ENCODE measurements around the gene IL17REL.

IL17REL gene

DNA sequence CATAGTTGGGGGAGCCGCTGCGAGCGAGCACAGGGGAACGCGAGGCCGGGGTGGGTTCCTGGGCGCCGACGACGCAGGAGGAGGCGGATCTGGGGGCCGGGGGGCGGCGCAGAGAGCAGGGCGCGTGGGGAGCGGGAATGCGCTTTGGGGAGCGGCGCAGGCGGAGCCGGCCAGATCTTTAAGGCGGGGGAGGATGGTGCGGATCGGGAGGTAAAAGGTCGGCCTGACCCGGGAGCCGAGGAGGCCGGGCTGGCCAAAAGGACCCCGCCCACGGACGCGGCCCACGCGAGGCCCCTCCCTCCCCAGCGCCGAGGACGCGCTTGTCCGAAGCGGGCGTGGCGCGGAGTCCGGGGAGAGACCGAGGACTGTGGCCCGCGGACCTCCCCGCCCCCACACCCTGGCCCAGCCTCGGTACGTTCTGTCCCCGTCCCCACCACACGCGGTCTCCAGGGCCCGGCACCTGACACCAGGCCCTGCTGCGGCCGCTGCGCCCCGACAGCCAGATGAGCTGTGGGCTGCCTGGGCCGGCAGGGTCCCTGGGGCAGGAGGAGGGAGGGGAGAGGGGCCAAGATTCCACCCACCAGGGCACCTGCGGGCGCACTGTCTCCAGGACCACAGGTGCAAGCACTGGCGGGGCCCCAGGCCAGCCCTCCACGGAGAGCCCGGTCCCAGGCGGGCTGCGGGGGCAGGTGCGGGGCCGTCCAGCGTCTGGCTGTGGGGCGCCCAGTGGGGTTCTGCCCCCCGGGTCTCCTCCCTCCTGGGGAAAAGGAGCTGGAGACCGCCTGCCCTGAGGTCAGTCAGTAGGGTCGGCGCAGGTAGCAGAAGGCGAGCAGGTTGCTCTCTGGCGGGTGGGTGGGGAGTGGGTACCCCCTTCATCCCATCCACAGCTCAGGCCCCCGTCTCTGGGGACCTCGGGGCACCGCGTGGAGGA is 41.1 kb downstream of the IL17REL start:
- no peak for DNase-seq (ENCODE audit: low read depth, low spot score)
- H3K4me1 ChIP-seq (ENCODE audit: control insufficient read depth, insufficient read depth, low read length) = peaks cover 5% of the 10 kb centered on the region
- peaks cover 3% of the 10 kb centered on the region; the same call in 1 of the 2 replicates for H3K27me3 ChIP-seq (ENCODE audit: control insufficient read depth, insufficient read depth, low read length)
- no peak overlapping the region for H3K27ac ChIP-seq (ENCODE audit: low read length)
- no peaks in the 10 kb centered on the region for H3K9me3 ChIP-seq (ENCODE audit: control insufficient read depth, insufficient read depth, low read length)
- H3K4me3 ChIP-seq (ENCODE audit: low read length) = peak overlapping the region; percentile 39; the same call in 1 of the 2 replicates
- no peaks in the 10 kb centered on the region for H3K36me3 ChIP-seq (ENCODE audit: control insufficient read depth, insufficient read depth, low read length)
- no CpG with 5 or more reads among the region's 81 CpGs for WGBS (ENCODE audit: insufficient coverage, insufficient read length)

DNA sequence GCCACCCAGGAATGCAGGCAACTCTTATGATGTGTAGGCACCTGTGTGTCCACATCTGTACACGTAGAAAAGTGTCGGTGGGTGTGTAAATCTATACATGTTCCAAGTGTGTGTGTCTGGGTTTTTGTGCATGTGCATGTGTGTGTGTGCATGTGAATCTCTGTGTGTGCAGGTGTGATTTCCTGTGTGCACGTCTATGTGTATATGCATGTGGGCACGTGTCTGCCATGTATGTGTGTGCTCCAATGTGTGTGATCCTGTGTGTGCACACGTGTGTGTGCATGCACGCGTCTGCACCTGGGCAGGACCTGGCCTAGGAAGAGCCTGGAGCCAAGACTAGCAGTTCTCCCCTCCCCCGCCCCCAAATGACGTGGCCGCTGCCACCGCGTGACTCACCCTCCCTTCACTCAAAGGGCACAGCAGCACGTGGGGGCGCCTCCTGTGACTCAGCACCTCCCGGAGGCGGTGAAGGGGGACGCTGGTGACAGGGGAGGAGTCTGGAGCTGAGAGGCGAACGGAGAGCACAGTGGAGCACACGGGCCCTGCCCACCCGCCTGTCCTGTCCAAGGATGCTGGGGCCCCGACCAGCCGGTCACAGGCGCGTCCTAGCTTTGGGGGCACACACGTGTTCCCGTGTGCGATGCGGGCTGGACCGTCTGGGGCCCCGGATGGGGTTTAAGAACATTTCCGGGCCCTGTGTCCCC is 41.9 kb downstream of the IL17REL start:
- Histone ChIP-seq H3K9me3 (ENCODE audit: control insufficient read depth, insufficient read depth, low read length) (no peaks in the 10 kb centered on the region), H3K4me3 (ENCODE audit: low read length) (peak overlapping the region; percentile 39; the same call in 1 of the 2 replicates), H3K4me1 (ENCODE audit: control insufficient read depth, insufficient read depth, low read length) (peaks cover 5% of the 10 kb centered on the region), H3K36me3 (ENCODE audit: control insufficient read depth, insufficient read depth, low read length) (no peaks in the 10 kb centered on the region), H3K27ac (ENCODE audit: low read length) (no peak overlapping the region), H3K27me3 (ENCODE audit: control insufficient read depth, insufficient read depth, low read length) (peaks cover 3% of the 10 kb centered on the region; the same call in 1 of the 2 replicates)
- WGBS (ENCODE audit: insufficient coverage, insufficient read length) = no CpG with 5 or more reads among the region's 32 CpGs
- DNase-seq (ENCODE audit: low read depth, low spot score) = no peak

DNA sequence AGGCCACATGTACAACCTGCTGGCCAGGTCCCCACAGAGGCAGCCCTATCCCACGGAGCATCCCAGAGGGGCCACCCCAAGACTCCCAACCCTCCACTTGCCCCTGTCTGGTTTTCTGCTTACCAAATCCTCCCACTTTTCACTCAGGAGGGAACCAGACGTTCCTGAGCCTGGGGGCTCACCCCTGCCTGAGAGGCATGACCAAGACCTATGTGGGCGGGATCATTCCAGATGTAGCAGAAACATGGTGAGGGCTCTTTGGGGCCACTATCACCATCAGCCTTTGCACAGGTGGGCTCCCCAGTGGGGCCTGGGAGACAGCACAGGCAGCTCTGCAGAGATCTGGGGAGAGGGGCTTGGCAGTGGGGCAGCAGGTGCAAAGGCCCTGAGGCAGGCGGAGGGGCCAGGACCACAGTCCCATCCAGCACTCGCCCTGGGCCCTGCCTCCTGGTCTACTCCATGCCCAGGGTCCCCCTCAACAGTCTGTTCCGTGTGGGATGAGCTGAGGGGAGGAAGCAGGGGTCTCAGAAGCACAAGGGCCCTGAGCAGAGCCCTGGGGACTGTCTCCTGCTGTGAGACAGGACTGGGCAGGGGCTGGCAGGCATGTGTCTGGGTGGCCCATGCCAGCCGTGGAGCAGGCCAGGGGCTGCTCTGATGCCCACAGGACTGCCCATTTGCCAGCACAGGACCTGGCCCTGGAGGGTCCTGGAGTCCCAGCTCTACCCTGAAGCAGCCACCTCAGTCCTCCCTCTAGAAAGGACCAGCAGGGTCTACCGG is 42.6 kb downstream of the IL17REL start:
- WGBS (ENCODE audit: insufficient coverage, insufficient read length) = no CpG with 5 or more reads among the region's 8 CpGs
- Histone ChIP-seq H3K9me3 (ENCODE audit: control insufficient read depth, insufficient read depth, low read length) (no peaks in the 10 kb centered on the region), H3K27me3 (ENCODE audit: control insufficient read depth, insufficient read depth, low read length) (peaks cover 3% of the 10 kb centered on the region; the same call in 1 of the 2 replicates), H3K4me3 (ENCODE audit: low read length) (no peak overlapping the region), H3K36me3 (ENCODE audit: control insufficient read depth, insufficient read depth, low read length) (no peaks in the 10 kb centered on the region), H3K4me1 (ENCODE audit: control insufficient read depth, insufficient read depth, low read length) (peaks cover 2% of the 10 kb centered on the region), H3K27ac (ENCODE audit: low read length) (no peak overlapping the region)
- no peak for DNase-seq (ENCODE audit: low read depth, low spot score)

DNA sequence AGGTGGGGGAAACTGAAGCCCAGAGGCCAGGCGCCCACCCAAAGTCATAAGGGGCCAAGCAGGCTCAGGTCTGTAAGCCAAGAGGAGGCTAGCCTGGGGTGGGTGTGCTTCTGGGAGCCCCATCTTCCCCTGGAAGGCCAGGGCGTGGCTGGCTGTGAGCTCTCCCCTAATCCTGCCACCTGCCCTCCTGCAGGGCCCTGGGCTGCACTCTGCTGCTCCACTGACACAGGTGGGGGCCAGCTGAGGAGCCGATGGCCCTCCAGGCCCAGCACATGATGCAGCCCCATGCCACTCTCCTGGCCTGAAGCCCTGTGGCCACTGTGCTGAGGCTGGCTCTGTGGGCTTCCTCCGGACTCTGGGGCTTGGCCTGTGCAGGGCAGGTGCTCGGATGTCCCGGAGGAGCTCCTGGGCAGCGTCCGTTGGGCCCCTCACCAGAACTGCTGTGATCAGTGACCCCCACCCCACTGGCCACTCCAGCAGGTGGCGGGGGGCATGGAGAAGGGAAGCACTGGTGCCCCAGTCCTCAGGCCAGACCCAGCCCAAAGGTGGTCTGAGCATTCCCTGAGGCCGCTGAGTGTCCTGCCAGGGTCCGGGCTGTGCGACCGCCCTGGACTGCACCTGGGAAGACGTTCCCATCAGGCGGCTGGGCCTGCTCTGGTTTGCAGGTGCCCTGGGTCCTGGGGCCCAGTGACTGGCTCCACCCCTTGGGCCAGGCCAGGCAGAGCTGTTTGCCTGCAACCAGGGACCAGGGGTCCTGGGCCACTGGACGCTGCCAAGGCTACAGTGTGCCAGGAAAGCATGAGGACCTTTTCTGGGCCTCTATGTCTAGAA is 43.5 kb downstream of the IL17REL start:
- no peak overlapping the region for H3K27ac ChIP-seq (ENCODE audit: low read length)
- peaks cover 2% of the 10 kb centered on the region for H3K4me1 ChIP-seq (ENCODE audit: control insufficient read depth, insufficient read depth, low read length)

DNA sequence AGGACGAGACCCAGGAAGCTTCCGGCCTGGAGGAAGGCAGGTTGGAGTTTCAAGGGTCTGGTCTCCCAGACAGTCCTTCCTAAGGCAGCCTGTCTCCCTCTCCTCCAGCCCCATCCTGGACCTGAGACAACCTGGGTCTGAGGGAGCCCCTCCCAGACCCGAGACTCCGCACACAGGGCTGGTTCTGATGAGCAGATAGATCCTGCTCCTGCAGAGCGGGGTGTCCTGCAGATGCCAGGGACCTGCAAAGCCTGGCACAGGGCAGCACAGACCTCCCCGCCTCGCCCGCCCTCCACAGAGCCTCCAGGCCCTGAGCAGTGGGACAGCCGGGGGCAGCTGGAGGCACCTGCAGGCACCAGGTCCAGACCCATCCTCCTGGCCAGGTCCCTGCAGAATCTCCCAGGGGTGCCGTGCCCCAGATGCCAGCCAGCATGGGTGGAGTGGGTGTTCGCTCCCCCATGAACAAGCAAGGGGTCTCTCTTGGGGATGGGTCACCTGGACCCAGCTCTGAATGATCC is 44.2 kb downstream of the IL17REL start:
- peaks cover 3% of the 10 kb centered on the region; the same call in 1 of the 2 replicates for H3K27me3 ChIP-seq (ENCODE audit: control insufficient read depth, insufficient read depth, low read length)
- peaks cover 2% of the 10 kb centered on the region for H3K4me1 ChIP-seq (ENCODE audit: control insufficient read depth, insufficient read depth, low read length)
- peaks cover 6% of the 10 kb centered on the region for H3K36me3 ChIP-seq (ENCODE audit: control insufficient read depth, insufficient read depth, low read length)
- no peak for DNase-seq (ENCODE audit: low read depth, low spot score)
- no peaks in the 10 kb centered on the region for H3K9me3 ChIP-seq (ENCODE audit: control insufficient read depth, insufficient read depth, low read length)
- no CpG with 5 or more reads among the region's 11 CpGs for WGBS (ENCODE audit: insufficient coverage, insufficient read length)
- no peak overlapping the region for H3K27ac ChIP-seq (ENCODE audit: low read length)
- no peak overlapping the region for H3K4me3 ChIP-seq (ENCODE audit: low read length)

More for the DNA sequence above, 43.5 kb downstream of the IL17REL start:
- no peak for DNase-seq (ENCODE audit: low read depth, low spot score)
- H3K9me3 ChIP-seq (ENCODE audit: control insufficient read depth, insufficient read depth, low read length) = no peaks in the 10 kb centered on the region
- H3K36me3 ChIP-seq (ENCODE audit: control insufficient read depth, insufficient read depth, low read length) = 0 out of 2 replicates have a peak, but pooled peaks cover 5% of the 10 kb centered on the region
- WGBS (ENCODE audit: insufficient coverage, insufficient read length) = no CpG with 5 or more reads among the region's 16 CpGs
- no peak overlapping the region for H3K4me3 ChIP-seq (ENCODE audit: low read length)
- peaks cover 3% of the 10 kb centered on the region; the same call in 1 of the 2 replicates for H3K27me3 ChIP-seq (ENCODE audit: control insufficient read depth, insufficient read depth, low read length)

DNA sequence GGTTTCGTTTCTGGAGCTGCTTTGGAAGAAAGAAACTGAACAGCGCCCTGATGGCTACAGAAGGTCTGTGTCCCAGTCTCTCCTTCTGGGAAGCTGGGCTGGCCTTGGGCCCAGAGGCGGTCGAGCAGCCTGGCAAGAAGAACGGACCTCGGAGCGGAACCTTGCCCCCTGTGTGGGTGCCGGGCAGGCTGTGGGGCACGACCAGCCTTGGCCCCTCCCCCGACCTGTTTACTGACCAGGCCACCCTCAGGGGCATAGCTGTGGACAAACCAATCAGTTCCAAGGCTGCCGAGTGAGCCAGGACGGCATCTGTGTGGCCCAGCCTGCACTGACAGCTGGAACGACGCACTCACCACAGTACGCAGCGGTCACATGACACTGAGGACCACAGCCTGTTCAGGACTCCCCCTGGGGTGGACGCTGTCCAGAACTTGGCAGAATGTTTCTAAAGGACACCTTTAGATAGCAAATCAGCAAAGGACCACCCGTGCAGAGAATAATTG is 44.8 kb downstream of the IL17REL start:
- Histone ChIP-seq H3K4me1 (ENCODE audit: control insufficient read depth, insufficient read depth, low read length) (peaks cover 6% of the 10 kb centered on the region), H3K36me3 (ENCODE audit: control insufficient read depth, insufficient read depth, low read length) (peaks cover 13% of the 10 kb centered on the region), H3K9me3 (ENCODE audit: control insufficient read depth, insufficient read depth, low read length) (no peaks in the 10 kb centered on the region), H3K27me3 (ENCODE audit: control insufficient read depth, insufficient read depth, low read length) (peaks cover 2% of the 10 kb centered on the region; the same call in 1 of the 2 replicates), H3K4me3 (ENCODE audit: low read length) (no peak overlapping the region), H3K27ac (ENCODE audit: low read length) (no peak overlapping the region)
- no peak for DNase-seq (ENCODE audit: low read depth, low spot score)
- no CpG with 5 or more reads among the region's 18 CpGs for WGBS (ENCODE audit: insufficient coverage, insufficient read length)

DNA sequence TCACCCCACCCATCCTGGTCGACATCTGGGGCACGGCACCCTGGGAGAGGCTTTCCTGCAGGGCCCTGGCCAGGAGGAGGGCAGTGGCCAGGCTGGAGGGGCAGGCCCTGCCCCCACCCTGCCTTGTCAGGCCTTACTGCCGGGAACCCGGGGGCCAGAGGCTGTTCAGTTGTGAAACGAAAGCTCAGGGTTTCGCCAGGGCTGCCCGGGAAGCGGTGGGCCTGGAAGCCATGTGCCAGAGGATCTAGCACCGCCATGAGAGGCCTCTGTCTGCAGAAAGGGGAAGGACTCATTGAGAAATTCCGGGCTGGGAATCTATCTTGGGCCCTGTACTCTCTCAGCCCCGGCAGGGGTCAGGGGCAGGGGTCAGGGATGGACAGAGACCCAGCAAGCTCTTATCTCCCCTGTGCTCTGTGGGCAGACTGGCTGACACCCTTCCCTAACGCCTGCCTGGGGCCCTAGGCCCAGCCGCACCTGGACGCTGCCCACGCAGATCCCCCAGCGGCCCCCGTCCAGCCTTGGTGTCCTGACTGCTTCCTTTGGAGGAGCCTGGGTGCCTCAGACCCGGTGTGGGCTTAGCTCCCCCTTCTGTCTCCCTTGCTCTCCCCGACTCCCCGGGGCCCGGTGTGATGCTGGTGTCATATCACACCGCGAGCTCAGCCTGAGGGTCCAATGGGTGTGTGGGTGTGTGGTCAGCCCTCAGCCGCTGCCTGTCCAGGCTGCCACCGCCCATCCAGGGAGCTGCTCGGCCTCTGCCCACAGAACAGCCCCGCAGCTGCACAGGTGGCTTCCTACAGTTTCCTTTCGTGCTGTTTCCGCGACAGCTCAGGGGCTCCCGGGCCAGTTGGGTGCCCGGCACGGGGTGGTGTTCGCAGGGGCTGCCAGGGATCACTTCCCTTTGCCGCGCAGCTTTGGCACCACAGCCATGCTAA is 45.5 kb downstream of the IL17REL start:
- no peak for DNase-seq (ENCODE audit: low read depth, low spot score)
- H3K36me3 ChIP-seq (ENCODE audit: control insufficient read depth, insufficient read depth, low read length) = peaks cover 16% of the 10 kb centered on the region
- H3K9me3 ChIP-seq (ENCODE audit: control insufficient read depth, insufficient read depth, low read length) = no peaks in the 10 kb centered on the region
- H3K4me1 ChIP-seq (ENCODE audit: control insufficient read depth, insufficient read depth, low read length) = peaks cover 10% of the 10 kb centered on the region
- H3K27ac ChIP-seq (ENCODE audit: low read length) = no peak overlapping the region
- WGBS (ENCODE audit: insufficient coverage, insufficient read length) = no CpG with 5 or more reads among the region's 36 CpGs
- no peaks in the 10 kb centered on the region for H3K27me3 ChIP-seq (ENCODE audit: control insufficient read depth, insufficient read depth, low read length)
- H3K4me3 ChIP-seq (ENCODE audit: low read length) = no peak overlapping the region

DNA sequence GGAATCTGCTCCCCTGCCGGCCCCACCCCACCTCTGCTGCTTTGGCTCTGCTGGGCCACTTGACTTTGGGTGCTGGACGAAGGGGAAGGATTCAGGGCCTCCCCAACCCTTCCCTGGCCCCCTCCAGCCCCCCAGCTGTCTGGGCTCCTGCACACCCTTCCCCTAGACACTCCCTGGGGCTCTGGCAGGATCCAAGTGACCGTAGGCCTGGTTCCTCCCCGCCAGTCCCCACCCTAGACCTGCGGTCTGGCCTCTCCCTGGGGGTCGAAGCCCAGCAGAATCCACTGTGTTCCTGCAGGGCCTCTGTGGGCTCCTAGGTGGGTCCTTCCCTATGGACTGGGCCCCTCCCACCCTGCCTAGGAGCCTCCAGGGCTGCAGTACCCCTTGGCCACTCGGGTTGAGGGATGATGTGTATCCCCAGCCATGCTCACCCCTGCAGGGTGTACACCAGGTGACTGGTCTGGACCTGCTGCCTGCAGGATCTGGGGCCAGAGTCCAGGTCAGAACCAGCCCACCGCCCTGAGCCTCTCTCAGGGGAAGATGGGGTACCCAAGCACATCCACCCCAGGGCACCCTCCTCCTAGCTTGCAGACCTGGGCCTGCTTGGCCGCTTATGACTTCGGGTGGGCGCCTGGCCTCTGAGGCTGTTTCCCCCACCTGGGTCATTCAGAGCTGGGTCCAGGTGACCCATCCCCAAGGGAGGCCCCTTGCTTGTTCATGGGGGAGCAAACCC is 46.4 kb downstream of the IL17REL start:
- no peak overlapping the region for H3K4me3 ChIP-seq (ENCODE audit: low read length)
- H3K27me3 ChIP-seq (ENCODE audit: control insufficient read depth, insufficient read depth, low read length) = no peaks in the 10 kb centered on the region; the same call in 1 of the 2 replicates
- H3K9me3 ChIP-seq (ENCODE audit: control insufficient read depth, insufficient read depth, low read length) = no peaks in the 10 kb centered on the region
- no peak overlapping the region for H3K27ac ChIP-seq (ENCODE audit: low read length)
- WGBS (ENCODE audit: insufficient coverage, insufficient read length) = no CpG with 5 or more reads among the region's 11 CpGs
- H3K36me3 ChIP-seq (ENCODE audit: control insufficient read depth, insufficient read depth, low read length) = peaks cover 19% of the 10 kb centered on the region
- DNase-seq (ENCODE audit: low read depth, low spot score) = no peak
- peaks cover 14% of the 10 kb centered on the region for H3K4me1 ChIP-seq (ENCODE audit: control insufficient read depth, insufficient read depth, low read length)
